ENCODE measurements around the gene TRAF7.
"Not testable (repeated sequence)": the region's sequence is repeated elsewhere in the genome, so short reads cannot be mapped to it uniquely, and the experiment has no call there.

TRAF7 gene

GRCh38 chr16:2186064-2186463 is 30.5 kb downstream of the TRAF7 start:
- DNase-seq: no peak

GRCh38 chr16:2186505-2186904 is 30.9 kb downstream of the TRAF7 start:
- DNase-seq: no peak

GRCh38 chr16:2187212-2187611 is 31.6 kb downstream of the TRAF7 start:
- DNase-seq: no peak

GRCh38 chr16:2188395-2188794 is 32.8 kb downstream of the TRAF7 start:
- DNase-seq: no peak

- DNase-seq: no peak
Measured at GRCh38 chr16:2189252-2189893, 33.8 kb downstream of the TRAF7 start.

DNA sequence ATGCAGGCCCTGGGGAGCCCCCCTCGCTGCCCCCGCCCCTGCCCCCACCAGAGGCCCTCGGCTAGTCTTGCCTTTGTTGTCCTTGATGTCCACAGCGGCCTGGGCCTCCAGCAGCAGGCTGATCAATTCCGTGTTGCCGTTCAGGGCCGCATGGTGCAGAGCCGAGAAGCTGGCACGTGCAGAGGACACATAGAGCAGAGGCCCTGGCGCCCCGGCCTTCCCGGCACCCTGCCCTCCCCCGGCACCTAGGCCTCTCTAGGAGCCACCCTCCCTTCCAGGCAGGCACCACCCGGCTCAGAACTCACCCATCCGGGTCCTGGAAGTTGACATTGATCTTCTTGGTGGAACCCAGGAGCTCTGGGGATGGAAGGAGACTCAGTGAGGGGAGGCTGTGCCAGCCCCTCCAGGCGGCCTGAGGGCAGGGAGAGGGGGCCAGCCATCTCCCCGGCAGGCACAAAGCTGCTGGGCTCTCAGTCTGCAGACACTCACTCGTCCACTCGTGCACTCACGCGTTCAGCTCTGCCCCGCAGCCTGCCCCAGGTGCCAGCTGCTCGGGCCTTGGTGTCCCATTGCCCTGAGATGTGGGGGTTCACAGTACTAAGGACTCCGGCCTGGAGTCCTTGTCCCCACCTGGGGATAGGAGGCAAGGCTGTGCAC is 34.5 kb downstream of the TRAF7 start:
- no peak for DNase-seq

GRCh38 chr16:2190659-2191445 is 35.3 kb downstream of the TRAF7 start:
- DNase-seq: no peak

DNA sequence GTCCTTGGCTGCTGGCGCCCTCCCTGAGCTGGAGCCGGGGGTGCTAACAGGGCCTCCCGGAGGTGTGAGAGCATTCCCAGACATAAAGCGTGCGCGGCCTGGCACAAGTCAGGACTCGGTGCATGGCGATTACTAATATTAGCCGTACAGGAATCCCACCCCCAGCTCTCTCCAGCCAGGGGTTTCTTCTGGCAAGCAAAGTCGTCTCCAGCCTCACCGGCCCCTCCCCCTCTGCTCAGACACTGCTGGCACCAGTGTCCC is 35.8 kb downstream of the TRAF7 start:
- DNase-seq: no peak

DNA sequence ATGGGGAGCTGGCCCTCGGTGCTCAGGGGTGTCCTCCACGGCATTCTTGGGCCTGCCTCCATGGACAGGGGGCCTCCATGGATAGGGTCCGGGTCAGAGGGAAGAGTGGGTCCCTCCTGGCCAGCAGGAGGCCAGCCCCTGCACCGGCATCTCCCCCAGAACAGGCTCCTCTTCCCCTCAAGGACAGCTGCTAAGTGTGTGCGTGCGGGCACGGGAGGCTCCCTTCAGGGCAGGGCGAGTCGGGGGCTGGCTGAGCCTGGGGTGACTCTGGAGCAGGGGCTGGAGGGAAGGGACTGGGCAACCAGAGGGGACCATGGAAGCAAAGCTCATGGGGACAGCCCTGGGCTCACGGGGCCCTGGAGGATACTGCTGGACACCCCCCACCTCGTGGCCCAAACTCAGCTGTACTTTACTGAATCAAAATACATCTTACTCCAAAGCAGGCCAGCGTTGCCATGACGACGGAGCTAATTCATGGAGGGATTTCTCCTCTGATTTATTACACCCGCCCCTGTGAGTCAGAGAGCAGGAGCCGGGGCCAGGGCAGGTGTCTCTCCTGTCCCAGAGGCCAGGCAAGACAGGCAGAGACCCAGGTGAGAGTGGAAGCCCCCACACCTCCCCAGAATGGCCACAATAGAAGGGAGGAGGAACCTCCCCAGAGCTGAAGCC is 38.7 kb downstream of the TRAF7 start:
- DNase-seq: no peak

DNA sequence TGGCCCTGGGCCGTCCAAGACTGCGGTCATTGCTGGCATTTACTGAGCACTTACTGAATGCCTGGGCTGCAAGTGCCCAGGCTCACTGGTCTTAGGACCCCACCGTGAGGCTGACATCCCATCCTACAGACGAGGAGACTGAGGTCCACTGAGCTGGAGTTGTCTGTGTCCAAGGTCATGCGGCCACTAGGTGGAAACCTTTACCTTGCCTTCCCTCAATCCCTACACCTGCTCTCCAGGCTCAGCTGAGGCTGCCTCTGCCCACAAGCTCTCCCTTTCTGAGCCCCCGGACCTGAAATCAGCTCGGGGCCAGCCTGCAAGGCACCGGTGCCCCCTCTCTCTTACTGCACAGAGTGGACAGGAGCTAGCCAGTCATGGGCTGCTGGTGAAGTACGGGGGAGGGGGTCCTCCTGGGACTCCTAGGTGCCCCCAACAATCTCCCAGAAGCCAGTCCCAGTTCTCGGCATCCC is 39.3 kb downstream of the TRAF7 start:
- no peak for DNase-seq

DNA sequence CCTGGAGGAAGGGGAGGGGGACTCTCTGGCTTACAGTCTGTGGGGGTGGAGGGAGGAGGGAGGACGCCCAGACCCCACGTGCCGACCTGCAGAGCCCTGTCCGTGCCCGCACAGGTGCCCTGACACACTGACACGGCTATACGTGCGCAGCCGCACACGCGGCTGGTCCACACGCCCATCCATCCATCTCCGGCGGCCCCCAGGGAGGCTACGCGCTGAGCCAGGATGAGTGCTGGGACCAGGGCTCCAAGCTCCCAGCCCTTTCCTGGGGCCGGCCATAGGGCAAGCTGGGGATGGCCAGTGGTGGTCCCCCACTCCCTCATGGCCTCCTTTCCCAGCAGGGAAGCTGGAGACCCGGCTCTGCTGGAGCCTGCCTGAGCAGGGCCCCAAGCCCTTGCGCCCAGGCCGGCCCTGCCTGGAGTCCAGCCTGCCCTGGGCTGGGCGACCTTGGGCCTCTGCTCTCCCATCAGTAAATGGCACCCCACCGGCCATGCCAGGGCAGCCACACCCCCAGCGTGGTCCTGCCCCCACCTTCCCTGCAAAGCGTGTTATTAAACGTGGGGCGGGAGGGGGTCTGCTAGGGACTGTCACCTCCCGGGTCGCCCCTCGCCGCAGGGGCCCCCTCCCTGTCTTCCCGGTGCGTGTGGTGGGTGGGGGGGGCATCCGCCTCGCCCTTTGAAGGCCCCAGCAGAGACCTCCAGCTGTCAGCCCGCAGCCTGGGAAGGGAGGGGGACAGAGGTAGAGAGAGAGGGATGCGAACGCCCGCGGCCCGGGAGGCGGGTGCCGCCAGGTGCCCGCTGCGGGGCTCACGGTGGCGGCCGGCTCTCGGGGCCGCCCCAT is 40.0 kb downstream of the TRAF7 start:
- DNase-seq: no peak

DNA sequence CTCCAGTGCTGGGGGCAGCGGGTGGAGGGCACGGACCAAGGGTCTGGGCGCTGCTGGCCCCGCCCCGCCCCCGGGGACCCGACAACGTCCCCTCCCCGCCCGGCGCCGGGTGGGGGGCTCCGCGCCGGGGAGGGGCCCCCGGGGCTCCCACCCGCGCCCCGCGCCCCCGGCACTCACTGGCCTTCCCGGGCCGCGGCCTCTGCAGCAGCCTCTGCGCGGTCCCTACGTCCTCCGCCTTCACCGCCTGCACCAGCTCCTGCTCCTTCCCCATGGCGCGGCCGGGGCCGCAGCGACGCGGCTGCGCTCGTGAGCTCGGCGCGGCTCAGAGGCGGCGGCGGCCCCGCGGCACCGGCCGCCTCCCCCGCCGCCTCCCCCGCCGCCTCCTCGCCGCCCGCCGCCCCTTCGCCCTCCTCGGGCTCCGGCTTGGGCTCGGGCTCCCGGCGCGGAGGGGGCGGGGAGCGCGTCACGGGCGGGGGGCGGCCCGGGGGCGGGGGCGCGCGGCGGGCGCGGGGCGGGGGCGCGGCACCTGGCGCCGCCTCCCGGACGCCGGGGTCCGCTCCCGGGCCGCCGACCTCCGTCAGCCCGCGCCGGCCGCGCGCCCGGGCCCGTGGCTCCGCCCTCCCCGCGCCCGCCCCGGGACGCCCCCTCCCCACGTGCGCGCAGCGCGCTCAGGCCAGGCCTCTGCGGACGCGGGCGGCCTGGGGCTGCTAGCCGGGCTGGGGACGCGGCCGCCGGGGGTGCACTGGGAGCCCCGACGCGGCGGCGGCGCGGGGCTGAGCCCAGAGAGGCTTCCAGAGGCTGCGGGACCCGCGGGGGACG is 40.8 kb downstream of the TRAF7 start, which contains the start of gene CASKIN1:
Gene CASKIN1, minus strand, starts transcription at position 444 of the 819 bp plus-strand sequence. Its CDS starts 173 bp downstream, at position 271.
- DNase-seq: peak in 1 of 2 donors; percentile 22

DNA sequence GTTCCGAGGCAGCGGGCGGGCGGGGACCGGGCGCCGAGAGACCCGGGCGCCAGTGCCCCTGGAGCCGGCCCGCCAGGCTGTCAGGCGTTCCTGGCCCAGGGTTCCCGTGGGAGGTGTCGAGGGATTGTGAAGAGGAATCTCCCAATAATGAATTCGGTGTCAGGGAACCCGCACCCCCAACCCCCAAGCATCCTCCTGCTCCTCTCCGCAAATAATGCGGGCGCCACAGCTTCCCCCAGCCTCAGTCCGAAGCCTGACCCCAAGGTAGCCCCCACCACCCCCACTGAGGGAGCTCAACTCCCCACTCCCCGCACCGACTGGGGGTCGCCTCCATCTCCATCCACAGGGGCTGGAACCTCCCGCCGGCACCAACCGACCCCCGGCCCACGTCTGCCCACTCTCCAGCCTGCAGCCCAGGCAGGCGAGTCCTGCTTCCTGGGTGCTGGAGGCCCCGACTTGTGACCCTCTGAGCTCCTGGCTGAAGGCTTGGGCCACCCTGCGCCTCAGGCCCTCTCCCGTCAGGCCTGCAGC is 41.5 kb downstream of the TRAF7 start:
- DNase-seq: no peak

GRCh38 chr16:2197765-2198164 is 42.2 kb downstream of the TRAF7 start:
- DNase-seq: no peak

- no peak for DNase-seq
Measured at GRCh38 chr16:2198283-2198682, 42.7 kb downstream of the TRAF7 start.

DNA sequence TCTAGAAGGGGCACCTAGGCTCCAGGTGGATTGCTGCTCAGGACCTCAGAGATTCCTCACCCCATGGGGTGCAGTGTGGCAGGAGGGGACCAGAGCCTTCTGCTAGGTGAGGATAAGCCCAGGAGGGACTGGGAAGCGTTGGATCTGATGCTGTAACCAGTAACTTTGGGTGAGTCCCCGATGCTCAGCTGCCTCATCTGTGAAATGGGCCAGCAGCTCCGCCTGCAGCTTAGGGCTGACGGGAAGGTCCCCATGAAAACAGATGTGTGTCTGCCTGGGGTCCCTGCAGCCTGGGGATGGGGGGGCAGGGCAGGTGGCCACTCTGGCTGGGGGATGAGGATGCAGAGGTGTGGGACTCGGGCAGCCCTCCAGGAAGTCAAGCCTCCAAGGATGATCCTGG is 43.5 kb downstream of the TRAF7 start:
- DNase-seq: no peak

DNA sequence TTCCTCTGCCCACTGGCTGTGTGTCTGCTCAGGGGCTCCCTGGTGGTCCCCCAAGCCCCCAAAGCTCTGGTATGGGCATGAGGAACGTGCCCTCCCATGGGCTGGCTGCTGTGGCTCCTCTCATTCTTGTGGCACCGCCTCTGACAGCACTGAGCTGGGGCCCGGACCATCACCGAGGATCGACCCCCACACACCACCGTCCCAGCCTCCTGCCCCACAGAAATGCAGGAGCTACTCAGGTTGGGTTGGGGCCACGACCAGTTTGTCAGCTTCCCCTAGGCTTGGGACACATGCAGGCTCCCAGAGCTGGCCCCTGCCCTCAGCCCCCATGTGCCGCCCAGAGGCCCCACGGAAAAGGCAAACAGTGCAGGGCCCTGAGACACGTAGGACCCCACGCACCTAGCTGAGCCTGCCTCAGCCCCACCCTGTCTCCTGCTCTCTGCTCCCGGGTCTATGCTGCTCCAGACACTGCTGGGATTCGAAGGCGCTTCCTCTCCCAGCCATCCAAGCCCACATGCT is 44.1 kb downstream of the TRAF7 start:
- no peak for DNase-seq

DNA sequence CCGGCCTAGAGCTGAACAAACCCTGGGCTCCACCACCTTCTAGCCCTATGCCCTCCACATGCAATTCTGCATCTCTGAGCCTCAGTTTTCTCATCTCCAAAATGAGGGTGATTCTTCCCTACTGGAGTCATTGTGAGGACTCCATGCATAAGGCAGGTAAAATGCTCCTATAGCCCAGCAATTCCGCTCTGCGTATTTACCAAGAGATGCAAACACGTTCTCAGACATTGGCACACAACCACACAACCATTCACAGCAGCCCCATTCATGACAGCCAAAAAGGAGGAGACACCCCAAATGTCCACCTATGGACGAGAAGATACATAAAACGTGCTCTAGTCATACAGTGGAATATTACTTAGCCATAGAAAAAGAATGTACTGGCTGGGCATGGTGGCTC is 44.7 kb downstream of the TRAF7 start:
- DNase-seq: no peak

DNA sequence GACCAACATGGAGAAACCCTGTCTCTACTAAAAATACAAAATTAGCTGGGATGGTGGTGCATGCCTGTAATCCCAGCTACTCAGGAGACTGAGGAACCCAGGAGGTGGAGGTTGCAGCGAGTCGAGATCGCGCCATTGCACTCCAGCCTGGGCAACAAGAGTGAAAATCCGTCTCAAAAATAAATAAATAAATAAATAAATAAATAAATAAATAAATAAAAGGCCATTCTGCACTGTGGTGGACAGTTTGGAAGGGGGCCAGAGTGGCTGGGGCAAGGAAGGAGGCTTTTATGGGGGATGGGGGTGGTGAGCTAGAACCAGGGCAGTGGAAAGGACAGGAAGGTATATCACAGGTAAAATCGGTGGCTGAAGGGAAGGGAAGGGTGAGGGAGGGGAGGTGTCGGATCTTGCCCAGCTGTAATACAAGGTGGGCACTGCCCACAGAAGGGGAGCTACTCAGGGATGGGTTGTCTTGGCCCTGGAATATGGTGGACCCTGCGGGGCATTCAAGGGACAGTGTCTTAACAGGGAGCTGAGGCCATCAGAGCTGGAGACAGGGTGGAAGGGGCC is 47.6 kb downstream of the TRAF7 start:
- DNase-seq: not testable (repeated sequence)

- DNase-seq: peak; percentile 19 to 55
Measured at GRCh38 chr16:2204416-2205103, 49.0 kb downstream of the TRAF7 start.
